ENCODE results near the gene LSAMP. TPM values are rescaled to one million over a fixed set of nuclear protein-coding genes. Genes with fewer than 3 reads are reported as not detected.

The LSAMP gene
- total RNA-seq, 2 donors from 2014 or later = 1.1 to 5.9 TPM

- Histone ChIP-seq H3K9ac (ENCODE audit: low read depth in 2 of 2, low read length in 2 of 2) (no peak overlapping the region), H3K4me1 (no peaks in the 10 kb centered on the region), H3K9me3 (no peaks in the 10 kb centered on the region), H3K27ac (no peak overlapping the region), H3K4me3 (no peak overlapping the region), H3K27me3 (no peaks in the 10 kb centered on the region), H3K36me3 (no peaks in the 10 kb centered on the region)
- intact Hi-C loops (cut with DNase I) = no loop called here
- DNase-seq = no peak
- no peak for TF ChIP-seq CTCF (IDR thresholded peaks at IDR 0.05)
These were observed 97.1 kb downstream of the LSAMP start for GRCh38 chr3:116348216-116348615.

- Histone ChIP-seq H3K9ac (ENCODE audit: low read depth in 2 of 2, low read length in 2 of 2) (no peak overlapping the region), H3K36me3 (no peaks in the 10 kb centered on the region), H3K27ac (no peak overlapping the region), H3K27me3 (no peaks in the 10 kb centered on the region), H3K9me3 (no peaks in the 10 kb centered on the region), H3K4me3 (no peak overlapping the region), H3K4me1 (no peaks in the 10 kb centered on the region)
- TF ChIP-seq CTCF (IDR thresholded peaks at IDR 0.05) = no peak
- no peak for DNase-seq
- intact Hi-C loops (cut with DNase I) = no loop called here
These were observed 102.8 kb downstream of the LSAMP start for GRCh38 chr3:116342499-116342898.

- intact Hi-C loops (cut with DNase I) = no loop called here
- Histone ChIP-seq H3K4me3 (no peak overlapping the region), H3K27me3 (no peaks in the 10 kb centered on the region), H3K9me3 (no peaks in the 10 kb centered on the region), H3K9ac (ENCODE audit: low read depth in 2 of 2, low read length in 2 of 2) (no peak overlapping the region), H3K36me3 (no peaks in the 10 kb centered on the region), H3K4me1 (no peaks in the 10 kb centered on the region), H3K27ac (no peak overlapping the region)
- no peak for TF ChIP-seq CTCF (IDR thresholded peaks at IDR 0.05)
- no peak for DNase-seq
These were observed 103.4 kb downstream of the LSAMP start for GRCh38 chr3:116341899-116342298.

GRCh38 chr3:116341381-116341780, 103.9 kb downstream of the LSAMP start:
- TF ChIP-seq CTCF (IDR thresholded peaks at IDR 0.05) = no peak
- H3K9ac ChIP-seq (ENCODE audit: low read depth in 2 of 2, low read length in 2 of 2) = no peak overlapping the region
- H3K27ac ChIP-seq = no peak overlapping the region
- intact Hi-C loops (cut with DNase I) = no loop called here
- no peaks in the 10 kb centered on the region for H3K36me3 ChIP-seq
- no peak overlapping the region for H3K4me3 ChIP-seq
- no peaks in the 10 kb centered on the region for H3K9me3 ChIP-seq
- no peaks in the 10 kb centered on the region for H3K27me3 ChIP-seq
- H3K4me1 ChIP-seq = no peaks in the 10 kb centered on the region
- DNase-seq = no peak

GRCh38 chr3:116340680-116341216, 104.5 kb downstream of the LSAMP start:
- intact Hi-C loops (cut with DNase I) = no loop called here
- TF ChIP-seq CTCF (IDR thresholded peaks at IDR 0.05) = no peak
- H3K9ac ChIP-seq (ENCODE audit: low read depth in 2 of 2, low read length in 2 of 2) = no peak overlapping the region
- H3K27ac ChIP-seq = no peak overlapping the region
- H3K27me3 ChIP-seq = no peaks in the 10 kb centered on the region
- H3K4me3 ChIP-seq = no peak overlapping the region
- DNase-seq = no peak
- no peaks in the 10 kb centered on the region for H3K4me1 ChIP-seq
- no peaks in the 10 kb centered on the region for H3K36me3 ChIP-seq
- H3K9me3 ChIP-seq = no peaks in the 10 kb centered on the region

All from colonic mucosa (tissue), 4 donors.